SIG-M5 treated with dmso at 0.1 percent for 504 hours (cell line): ENCODE measurements around the gene LYZL6.

Source experiments
- DNase-seq: peaks from one replicate; lab custom pipeline; 2025; ENCODE audit not compliant: unreplicated experiment; lab: John Stamatoyannopoulos, UW

The LYZL6 gene

GRCh38 chr17:35943537-35943936 is at the start of gene LYZL6:
Gene LYZL6, minus strand, starts transcription at chr17:35943713. Its CDS starts 4,357 bp downstream, at chr17:35939356.
- DNase-seq = no peak

GRCh38 chr17:35991075-35991474 is 47.6 kb upstream of the LYZL6 start:
- DNase-seq = no peak

DNA sequence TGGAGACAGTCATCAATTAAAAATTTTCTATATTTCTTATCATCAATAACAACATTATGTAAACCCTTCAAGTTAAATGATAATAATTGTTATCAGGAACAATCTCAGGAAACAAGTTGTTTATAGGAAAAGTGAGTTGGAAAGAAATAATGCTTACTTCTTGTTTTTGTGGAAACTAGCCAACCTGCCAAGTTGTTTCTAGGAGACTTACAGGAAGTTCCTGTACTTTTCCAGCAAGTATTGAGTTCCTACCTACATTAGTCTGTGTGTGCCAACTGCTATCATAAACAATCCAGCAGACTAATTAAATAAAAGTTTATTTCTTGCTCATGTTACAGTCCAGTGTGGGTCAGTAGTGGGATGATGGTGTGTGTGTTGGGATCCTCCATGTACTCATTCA is 44.7 kb upstream of the LYZL6 start:
- DNase-seq = no peak

DNA sequence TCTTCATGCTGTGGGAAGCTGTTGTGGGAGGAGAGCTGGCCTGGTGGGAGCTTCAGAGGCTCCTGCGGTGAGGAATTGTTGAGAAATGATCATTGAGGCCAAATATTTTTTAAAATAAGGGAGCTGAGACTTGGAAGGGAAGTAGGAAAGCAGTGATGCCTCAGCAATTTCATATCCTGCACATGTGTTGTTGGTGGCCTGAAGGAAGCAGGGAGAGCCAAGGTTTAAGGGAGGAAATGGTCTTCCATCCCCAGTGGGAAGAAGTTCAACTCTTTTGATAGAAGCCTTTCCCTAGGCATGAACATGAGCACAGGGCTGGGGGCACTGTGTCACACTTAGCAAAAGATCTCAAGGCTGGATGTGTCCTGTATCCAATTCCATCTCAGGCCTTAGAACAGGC is 43.1 kb upstream of the LYZL6 start, which contains the start of gene CCL14:
Gene CCL14 (minus strand): TSS at position 87 of the 400 bp plus-strand sequence. CDS start 80 bp downstream, at position 7.
- DNase-seq = no peak

GRCh38 chr17:35984140-35984539 is 40.6 kb upstream of the LYZL6 start:
- DNase-seq = no peak

DNA sequence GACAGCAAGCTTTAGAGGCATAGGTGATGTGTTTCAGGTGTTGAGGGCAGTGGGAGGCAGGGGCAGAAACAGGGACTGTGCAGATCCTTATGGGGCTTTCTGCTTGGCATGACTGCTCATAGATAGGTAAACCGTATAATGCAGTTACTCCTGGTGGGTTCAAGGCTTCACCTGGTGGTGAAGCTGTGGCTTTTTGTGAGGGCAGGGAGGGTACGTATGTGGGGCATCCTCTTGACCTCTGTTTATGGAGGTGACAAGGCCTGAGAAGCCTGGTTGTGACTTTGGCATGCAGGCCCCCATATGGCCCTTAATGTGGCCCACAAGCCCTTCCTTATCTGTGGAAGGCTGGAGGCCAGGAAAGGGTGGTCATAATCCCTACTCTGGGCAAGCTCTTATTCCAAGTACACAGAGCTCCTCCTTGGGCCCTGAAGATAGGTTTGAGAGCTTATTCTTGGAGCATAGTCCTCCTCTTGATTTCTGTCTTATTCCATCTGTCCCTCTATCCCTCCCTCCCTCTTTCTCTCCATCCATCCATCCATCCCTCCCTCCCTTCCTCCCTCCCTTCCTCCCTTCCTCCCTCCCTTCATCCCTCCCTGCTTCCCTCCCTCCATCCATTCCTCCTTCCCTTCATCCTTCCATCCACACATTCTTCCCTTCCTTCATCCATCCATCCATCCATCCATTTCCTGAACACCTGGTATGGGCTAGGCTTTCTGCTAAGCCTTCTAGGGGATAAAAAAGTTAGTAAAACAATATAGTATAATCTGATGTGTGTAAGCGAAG is 39.1 kb upstream of the LYZL6 start:
- no peak for DNase-seq

- DNase-seq = no peak
These were observed 38.4 kb upstream of the LYZL6 start for GRCh38 chr17:35981908-35982330.

- no peak for DNase-seq
These were observed 37.7 kb upstream of the LYZL6 start, which contains the start of gene CCL16 for GRCh38 chr17:35981246-35981645. Gene CCL16, minus strand, starts transcription at chr17:35981497. Its CDS starts 77 bp downstream, at chr17:35981420.

DNA sequence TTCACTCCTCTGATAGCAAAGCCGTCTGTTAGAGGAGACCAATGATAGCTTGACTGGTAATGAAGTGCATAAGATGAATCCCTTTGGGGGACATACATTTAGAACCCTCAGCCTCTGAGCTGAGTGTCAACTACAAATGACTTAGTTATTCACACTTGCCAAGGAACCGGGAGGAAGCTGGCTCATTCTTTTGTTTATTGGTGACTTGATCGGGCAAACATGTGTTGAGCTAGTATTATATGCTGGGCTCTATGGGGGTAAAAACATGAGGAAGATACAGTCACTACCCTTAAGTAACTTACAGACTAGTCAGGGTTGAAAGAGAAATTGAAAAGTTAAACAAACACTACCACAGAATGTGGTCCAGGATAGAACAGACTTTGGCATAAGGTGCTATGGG is 34.8 kb upstream of the LYZL6 start:
- no peak for DNase-seq

DNA sequence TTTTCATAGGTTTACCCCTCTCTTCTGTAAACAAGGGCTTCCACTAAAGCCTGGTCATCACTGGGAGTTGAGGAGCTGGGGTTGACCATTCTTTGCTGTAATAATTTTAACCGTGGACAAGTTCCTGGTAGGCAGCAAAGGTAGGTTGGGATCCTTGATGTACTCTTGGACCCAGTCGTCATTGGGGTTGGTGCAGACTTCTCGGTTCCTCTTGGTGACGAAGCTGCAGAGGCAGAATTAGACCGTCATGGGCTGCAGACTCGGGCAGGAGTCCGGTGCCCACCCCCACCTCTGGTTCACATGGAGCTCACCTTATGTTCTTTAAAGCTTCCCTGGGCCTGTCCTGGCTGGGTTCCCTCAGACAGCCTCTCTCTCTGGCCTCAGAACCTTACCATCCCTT is 34.0 kb upstream of the LYZL6 start:
- DNase-seq = no peak

- no peak for DNase-seq
These were observed 30.1 kb upstream of the LYZL6 start for GRCh38 chr17:35973333-35974260.

- DNase-seq = no peak
These were observed 29.4 kb upstream of the LYZL6 start for GRCh38 chr17:35972945-35973332.

DNA sequence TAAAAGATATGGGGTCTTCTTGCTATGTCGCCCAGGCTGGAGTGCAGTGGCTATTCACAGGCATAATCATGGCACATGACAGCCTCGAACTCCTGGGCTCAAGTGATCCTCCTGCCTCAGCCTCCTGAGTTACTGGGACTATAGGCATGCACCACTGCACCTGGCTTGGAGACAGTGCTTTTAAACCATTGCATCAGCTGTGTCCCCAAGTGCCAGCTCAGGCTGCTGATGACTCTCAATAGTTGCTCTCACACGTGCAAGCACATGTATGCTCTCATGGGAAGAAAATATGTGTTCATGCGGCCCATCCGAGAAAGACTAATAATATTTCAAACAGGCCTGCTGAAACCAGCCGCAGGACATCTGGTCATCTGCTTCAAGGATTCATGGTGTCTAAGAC is 29.0 kb upstream of the LYZL6 start:
- DNase-seq = no peak

GRCh38 chr17:35972066-35972465 is 28.6 kb upstream of the LYZL6 start:
- no peak for DNase-seq

DNA sequence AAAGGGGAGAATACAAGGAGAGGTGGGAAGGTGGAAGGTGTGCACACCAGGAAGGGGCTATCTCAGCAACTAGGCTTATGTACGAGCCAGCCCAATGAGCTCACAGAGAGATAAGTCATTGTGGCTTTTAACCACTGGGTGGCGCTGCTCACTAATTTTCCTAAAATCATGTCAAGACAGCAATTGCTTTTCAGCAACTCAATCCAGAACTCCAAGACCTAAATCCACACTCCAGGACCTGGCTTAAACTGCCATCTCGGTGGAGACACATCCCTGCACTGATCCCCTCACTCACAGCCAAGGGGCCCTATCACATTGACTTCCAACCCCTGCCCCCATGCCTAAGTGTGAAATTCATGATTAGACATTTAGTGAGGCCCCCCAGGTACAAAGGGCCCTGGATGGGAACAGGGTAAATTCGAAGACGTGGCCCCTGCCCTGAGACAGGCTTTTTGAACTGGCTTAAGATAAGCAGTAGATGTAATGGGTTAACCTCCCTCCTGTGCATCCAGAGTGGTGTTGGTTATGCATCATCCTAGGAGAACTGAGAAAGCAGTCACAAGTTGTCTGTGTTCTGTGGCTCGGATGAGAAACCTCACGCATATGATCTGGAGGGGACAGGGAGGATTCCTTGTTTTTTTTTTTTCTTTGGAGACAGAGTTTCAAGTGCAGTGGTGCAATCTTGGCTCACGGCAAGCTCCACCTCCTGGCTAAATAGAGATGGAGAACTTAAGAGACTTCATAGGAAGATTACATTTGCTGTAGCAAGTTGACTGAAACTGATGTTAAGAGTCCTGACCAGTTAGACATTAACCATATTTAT is 26.3 kb upstream of the LYZL6 start:
- DNase-seq = peak; percentile 60

GRCh38 chr17:35968520-35969054 is 25.1 kb upstream of the LYZL6 start:
- no peak for DNase-seq

- DNase-seq = no peak
These were observed 21.8 kb upstream of the LYZL6 start for GRCh38 chr17:35965272-35965671.

DNA sequence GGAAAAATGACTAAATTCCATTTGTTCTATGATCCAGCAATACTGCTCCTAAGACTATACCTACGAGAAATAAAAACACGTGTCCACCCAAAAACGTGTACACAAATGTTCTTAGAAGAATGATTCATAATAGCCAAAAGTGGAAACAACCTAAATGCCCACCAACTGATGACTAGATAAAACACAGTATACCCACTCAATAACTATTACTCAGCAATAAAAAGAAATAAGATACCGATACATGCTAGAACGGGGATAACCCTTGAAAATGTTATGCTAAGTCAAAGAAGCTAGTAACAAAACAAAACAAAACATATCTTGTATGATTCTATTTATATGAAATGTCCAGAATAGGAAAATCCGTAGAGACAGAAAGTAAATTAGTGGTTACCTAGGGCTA is 20.1 kb upstream of the LYZL6 start:
- no peak for DNase-seq

DNA sequence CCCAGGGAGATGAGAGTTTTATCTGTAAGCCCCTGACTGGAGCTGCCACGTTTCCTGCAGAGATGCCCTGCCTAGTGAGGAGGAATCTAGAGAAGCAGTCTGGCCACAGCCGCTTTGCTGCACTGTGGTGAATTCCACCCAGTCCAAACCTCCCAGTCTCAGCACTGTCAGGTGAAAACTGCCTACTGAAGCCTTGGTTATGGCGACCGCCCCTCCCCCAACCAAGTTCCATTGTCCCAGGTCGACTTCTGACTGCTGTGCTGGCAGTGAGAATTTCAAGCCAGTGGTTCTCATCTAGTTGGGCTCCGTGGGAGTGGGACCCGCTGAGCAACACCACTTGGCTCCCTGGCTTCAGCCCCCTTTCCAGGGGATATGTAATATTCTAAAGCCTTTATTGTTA is 10.2 kb upstream of the LYZL6 start:
- no peak for DNase-seq

- no peak for DNase-seq
These were observed 5.9 kb upstream of the LYZL6 start for GRCh38 chr17:35949401-35949800.

DNA sequence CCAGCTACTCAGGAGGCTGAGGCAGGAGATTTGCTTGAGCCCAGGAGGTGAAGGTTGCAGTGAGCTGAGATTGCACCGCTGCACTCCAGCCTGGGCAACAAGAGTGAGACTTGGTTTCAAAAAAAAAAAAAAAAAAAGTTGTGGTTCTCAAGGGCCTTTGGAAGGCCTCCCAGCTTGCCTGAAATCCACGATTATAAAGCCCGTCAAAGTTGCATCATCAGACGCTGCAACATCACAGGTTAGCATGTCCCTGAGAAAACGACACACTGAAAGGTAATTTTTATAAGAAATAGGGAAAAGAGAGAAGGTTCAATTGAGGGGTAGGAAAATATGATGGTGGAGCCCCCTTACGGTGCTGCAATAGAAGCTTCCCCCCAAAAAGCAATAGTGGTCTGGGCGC is 4.6 kb upstream of the LYZL6 start:
- no peak for DNase-seq
